ENCODE results near the gene FAM98C.

FAM98C gene

DNA sequence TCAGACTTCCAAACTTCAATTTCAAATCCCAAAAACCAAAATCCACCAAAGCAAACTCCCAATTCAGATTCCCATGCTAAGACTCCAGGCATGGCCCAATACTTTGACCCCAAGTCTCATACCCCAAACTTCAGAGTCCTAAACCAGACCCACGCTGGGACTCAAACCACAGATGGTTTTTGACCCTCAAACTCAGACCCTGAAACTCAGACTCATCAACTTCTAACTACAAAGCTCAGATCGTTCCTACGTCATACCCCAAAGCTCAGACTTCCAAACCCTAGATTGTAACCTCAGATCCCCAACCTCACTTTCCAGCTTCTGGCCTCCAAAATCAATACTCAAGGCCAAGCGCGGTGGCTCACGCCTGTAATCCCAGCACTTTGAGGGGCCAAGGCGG lies 42.5 kb downstream of the FAM98C start:
- TF ChIP-seq, protein P1, sequence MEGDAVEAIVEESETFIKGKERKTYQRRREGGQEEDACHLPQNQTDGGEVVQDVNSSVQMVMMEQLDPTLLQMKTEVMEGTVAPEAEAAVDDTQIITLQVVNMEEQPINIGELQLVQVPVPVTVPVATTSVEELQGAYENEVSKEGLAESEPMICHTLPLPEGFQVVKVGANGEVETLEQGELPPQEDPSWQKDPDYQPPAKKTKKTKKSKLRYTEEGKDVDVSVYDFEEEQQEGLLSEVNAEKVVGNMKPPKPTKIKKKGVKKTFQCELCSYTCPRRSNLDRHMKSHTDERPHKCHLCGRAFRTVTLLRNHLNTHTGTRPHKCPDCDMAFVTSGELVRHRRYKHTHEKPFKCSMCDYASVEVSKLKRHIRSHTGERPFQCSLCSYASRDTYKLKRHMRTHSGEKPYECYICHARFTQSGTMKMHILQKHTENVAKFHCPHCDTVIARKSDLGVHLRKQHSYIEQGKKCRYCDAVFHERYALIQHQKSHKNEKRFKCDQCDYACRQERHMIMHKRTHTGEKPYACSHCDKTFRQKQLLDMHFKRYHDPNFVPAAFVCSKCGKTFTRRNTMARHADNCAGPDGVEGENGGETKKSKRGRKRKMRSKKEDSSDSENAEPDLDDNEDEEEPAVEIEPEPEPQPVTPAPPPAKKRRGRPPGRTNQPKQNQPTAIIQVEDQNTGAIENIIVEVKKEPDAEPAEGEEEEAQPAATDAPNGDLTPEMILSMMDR (conservative IDR thresholded peaks at IDR 0.05; ENCODE audit: low read depth, low read length): no peak
- Histone ChIP-seq H3K4me3 (IDR thresholded peaks at IDR 0.05; ENCODE audit: insufficient read depth, low read depth, low read length) (no peak overlapping the region), H3K79me2 (ENCODE audit: insufficient read depth, low read depth) (no peaks in the 10 kb centered on the region), H3K27ac (no peak overlapping the region), H4K20me1 (ENCODE audit: insufficient read depth) (no peaks in the 10 kb centered on the region), H3K9ac (no peak overlapping the region), H3K27me3 (ENCODE audit: insufficient read depth, low read depth) (peaks cover 25% of the 10 kb centered on the region; the same call in 1 of the 2 replicates), H3K4me1 (ENCODE audit: low read depth, poor library complexity, severe bottlenecking) (no peaks in the 10 kb centered on the region), H3K36me3 (ENCODE audit: insufficient read depth) (no peaks in the 10 kb centered on the region), H3K4me2 (no peak overlapping the region), H2AFZ (ENCODE audit: low read depth) (no peak overlapping the region)

DNA sequence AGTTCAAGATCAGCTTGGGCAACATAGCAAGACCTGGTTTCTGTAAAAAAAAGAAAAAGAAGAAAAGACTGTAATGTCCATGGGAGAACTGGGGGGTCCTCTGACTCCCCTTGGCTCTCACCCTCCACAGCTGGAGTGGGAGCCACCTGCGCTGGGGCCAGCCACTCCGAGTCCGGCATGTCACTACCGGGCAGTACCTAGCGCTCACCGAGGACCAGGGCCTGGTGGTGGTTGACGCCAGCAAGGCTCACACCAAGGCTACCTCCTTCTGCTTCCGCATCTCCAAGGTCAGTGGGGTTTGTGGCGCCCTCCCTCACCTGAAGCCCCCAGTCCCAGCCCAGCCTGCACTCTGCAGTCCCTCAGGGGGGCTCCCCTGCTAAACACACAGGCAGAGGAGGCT lies 45.3 kb downstream of the FAM98C start:
- H3K27ac ChIP-seq: no peak overlapping the region
- H3K79me2 ChIP-seq (ENCODE audit: insufficient read depth, low read depth): no peaks in the 10 kb centered on the region
- no peak overlapping the region for H3K4me3 ChIP-seq (IDR thresholded peaks at IDR 0.05; ENCODE audit: insufficient read depth, low read depth, low read length)
- H4K20me1 ChIP-seq (ENCODE audit: insufficient read depth): no peaks in the 10 kb centered on the region
- TF ChIP-seq, protein P1 (conservative IDR thresholded peaks at IDR 0.05; ENCODE audit: low read depth, low read length): no peak
- H3K27me3 ChIP-seq (ENCODE audit: insufficient read depth, low read depth): peaks cover 30% of the 10 kb centered on the region
- no peaks in the 10 kb centered on the region for H3K4me1 ChIP-seq (ENCODE audit: low read depth, poor library complexity, severe bottlenecking)
- H3K36me3 ChIP-seq (ENCODE audit: insufficient read depth): no peaks in the 10 kb centered on the region
- H3K4me2 ChIP-seq: no peak overlapping the region
- no peak overlapping the region for H3K9ac ChIP-seq
- H2AFZ ChIP-seq (ENCODE audit: low read depth): no peak overlapping the region

DNA sequence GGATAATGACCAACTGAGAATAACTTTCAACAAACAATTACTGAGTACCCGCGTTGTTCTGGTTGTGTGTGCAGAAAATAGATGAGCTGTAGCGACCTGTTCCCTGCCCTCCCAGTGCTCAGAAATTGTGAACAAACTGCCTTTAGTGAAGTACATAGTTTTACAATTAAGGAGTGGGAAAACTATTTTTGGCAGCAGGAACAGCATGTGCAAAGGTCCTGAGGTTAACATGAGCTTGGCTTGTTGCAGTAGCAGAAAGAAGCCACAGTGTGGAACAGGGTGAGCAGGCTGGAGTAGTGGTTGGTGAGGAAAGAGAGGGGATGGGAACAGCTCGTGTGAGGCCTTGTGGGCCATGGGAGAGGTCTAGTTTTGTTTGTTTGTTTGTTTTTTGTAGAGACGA lies 46.6 kb downstream of the FAM98C start:
- Histone ChIP-seq H3K79me2 (ENCODE audit: insufficient read depth, low read depth) (no peaks in the 10 kb centered on the region), H4K20me1 (ENCODE audit: insufficient read depth) (no peaks in the 10 kb centered on the region), H3K9ac (no peak overlapping the region), H2AFZ (ENCODE audit: low read depth) (no peak overlapping the region), H3K27ac (no peak overlapping the region), H3K36me3 (ENCODE audit: insufficient read depth) (no peaks in the 10 kb centered on the region), H3K4me1 (ENCODE audit: low read depth, poor library complexity, severe bottlenecking) (no peaks in the 10 kb centered on the region), H3K27me3 (ENCODE audit: insufficient read depth, low read depth) (peaks cover 24% of the 10 kb centered on the region), H3K4me2 (no peak overlapping the region), H3K4me3 (IDR thresholded peaks at IDR 0.05; ENCODE audit: insufficient read depth, low read depth, low read length) (no peak overlapping the region)
- TF ChIP-seq, protein P1 (conservative IDR thresholded peaks at IDR 0.05; ENCODE audit: low read depth, low read length): no peak

DNA sequence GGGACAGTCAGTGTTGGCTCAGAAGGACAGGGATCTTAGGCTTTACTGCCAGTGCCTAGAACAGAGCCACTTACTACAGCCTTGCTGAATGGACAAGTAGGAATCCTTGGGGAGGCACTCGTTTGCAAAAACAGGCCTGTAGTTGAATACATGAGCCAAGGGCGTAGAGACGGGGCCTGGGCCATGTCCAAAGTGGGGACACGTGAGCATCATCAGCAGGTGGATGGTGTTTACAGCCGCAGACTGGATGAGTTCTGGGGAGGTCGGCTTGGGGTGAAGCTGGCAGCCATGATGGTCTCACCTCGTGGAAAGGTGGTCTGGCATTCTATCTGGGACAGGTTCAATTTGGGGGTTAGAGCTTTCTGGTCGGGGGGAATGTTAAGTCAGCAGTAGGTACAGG lies 48.1 kb downstream of the FAM98C start:
- Histone ChIP-seq H3K79me2 (ENCODE audit: insufficient read depth, low read depth) (no peaks in the 10 kb centered on the region), H2AFZ (ENCODE audit: low read depth) (no peak overlapping the region), H3K36me3 (ENCODE audit: insufficient read depth) (no peaks in the 10 kb centered on the region), H3K27ac (no peak overlapping the region), H3K27me3 (ENCODE audit: insufficient read depth, low read depth) (peaks cover 24% of the 10 kb centered on the region), H3K4me3 (IDR thresholded peaks at IDR 0.05; ENCODE audit: insufficient read depth, low read depth, low read length) (no peak overlapping the region), H3K4me1 (ENCODE audit: low read depth, poor library complexity, severe bottlenecking) (no peaks in the 10 kb centered on the region), H3K9ac (no peak overlapping the region), H3K4me2 (no peak overlapping the region), H4K20me1 (ENCODE audit: insufficient read depth) (no peaks in the 10 kb centered on the region)
- TF ChIP-seq, protein P1 (conservative IDR thresholded peaks at IDR 0.05; ENCODE audit: low read depth, low read length): no peak
